SK-N-SH (cell line): Measurements from ENCODE around the gene PPIB. TPM values are rescaled to one million over a fixed set of nuclear protein-coding genes. Genes with fewer than 3 reads are reported as not detected.

Source experiments
- CTCF ChIA-PET: fragments of 300-600, 350-600 bp; formaldehyde crosslinking; extraction: SDS; loops from one replicate; lab custom pipeline; 2021; lab: Yijun Ruan, JAX
- POLR2A ChIA-PET: fragments of 350-600 bp; sonication (Branson Sonifier 250); formaldehyde crosslinking; extraction: SDS; loops from one replicate; lab custom pipeline; 2020; ENCODE audit warnings: antibody characterized with exemption, inconsistent platforms; lab: Yijun Ruan, JAX
- DNase-seq: peaks from one replicate; pipeline ENCODE4 v3.0.0; 2012
- H2AFZ ChIP-seq: fragments of 200-600 bp; sonication (generic); 2 replicates; pipeline ENCODE4 v1.8.1; 2016; ENCODE audit warnings: antibody characterized with exemption, mild to moderate bottlenecking, low read depth
- H3F3A ChIP-seq: fragments of 200-600 bp; sonication (generic); replicated peaks from 2 replicates; pipeline ENCODE3; 2016; ENCODE audit warnings: antibody characterized with exemption, mild to moderate bottlenecking; ENCODE audit not compliant: insufficient read depth
- H3K27ac ChIP-seq, 2 experiments: fragments of 200-500 bp in 1 of 2; fragments of 200-600 bp in 1 of 2; sonication (Bioruptor generic) in 1 of 2; sonication (generic), shearing (Covaris generic) in 1 of 2; 2 replicates each; pipeline versions ENCODE4 v1.5.1 to v1.6.1; 2014 to 2016; ENCODE audit warnings: low read depth in 2 of 2, inconsistent platforms in 1 of 2, low read length in 1 of 2, mild to moderate bottlenecking in 1 of 2, mixed read lengths in 1 of 2
- H3K27me3 ChIP-seq: fragments of 200-600 bp; sonication (generic), shearing (Covaris generic); 2 replicates; pipeline ENCODE4 v1.6.1; 2016; ENCODE audit warnings: mixed run types; ENCODE audit not compliant: insufficient read depth
- H3K36me3 ChIP-seq, 2 experiments: fragments of 200-500 bp in 1 of 2; fragments of 200-600 bp in 1 of 2; sonication (Bioruptor generic) in 1 of 2; sonication (generic) in 1 of 2; replicated peaks in 1 of 2; 2 replicates each; pipeline versions ENCODE3 to v1.5.1; 2014 to 2016; ENCODE audit warnings: low read length in 1 of 2, mild to moderate bottlenecking in 1 of 2; ENCODE audit not compliant: insufficient read depth in 2 of 2, control insufficient read depth in 1 of 2
- H3K4me1 ChIP-seq, 2 experiments: fragments of 200-500 bp in 1 of 2; fragments of 200-600 bp in 1 of 2; sonication (Bioruptor generic) in 1 of 2; sonication (generic), shearing (Covaris generic) in 1 of 2; 2 replicates each; pipeline versions ENCODE4 v1.5.1 to v1.6.1; 2014 to 2016; ENCODE audit warnings: low read depth in 1 of 2, low read length in 1 of 2, mixed run types in 1 of 2; ENCODE audit not compliant: insufficient read depth in 2 of 2, control insufficient read depth in 1 of 2
- H3K4me2 ChIP-seq: fragments of 200-600 bp; sonication (generic), shearing (Covaris generic); 2 replicates; pipeline ENCODE4 v1.6.1; 2017; ENCODE audit warnings: mixed run types
- H3K4me3 ChIP-seq, 2 experiments: fragments of 200-500 bp in 1 of 2; fragments of 200-600 bp in 1 of 2; sonication (Bioruptor generic) in 1 of 2; sonication (generic), shearing (Covaris generic) in 1 of 2; 2 replicates each; pipeline versions ENCODE4 v1.5.1 to v1.8.1; 2014 to 2016; ENCODE audit warnings: low read depth in 2 of 2, inconsistent platforms in 1 of 2, low read length in 1 of 2, mild to moderate bottlenecking in 1 of 2, mixed read lengths in 1 of 2, moderate library complexity in 1 of 2
- H3K79me2 ChIP-seq: fragments of 200-600 bp; sonication (generic); 2 replicates; pipeline ENCODE4 v1.8.1; 2017; ENCODE audit warnings: mild to moderate bottlenecking; ENCODE audit not compliant: insufficient read depth
- H3K9ac ChIP-seq: fragments of 200-600 bp; sonication (generic); 2 replicates; pipeline ENCODE4 v1.6.1; 2017; ENCODE audit warnings: mixed run types
- H3K9me2 ChIP-seq: fragments of 200-600 bp; sonication (generic); 2 replicates; pipeline ENCODE4 v1.6.1; 2017; ENCODE audit warnings: mixed run types
- H3K9me3 ChIP-seq: fragments of 200-600 bp; sonication (generic); 2 replicates; pipeline ENCODE4 v1.6.1; 2017; ENCODE audit warnings: mixed run types, mild to moderate bottlenecking, moderate library complexity
- H4K20me1 ChIP-seq: fragments of 200-600 bp; sonication (generic); 2 replicates; pipeline ENCODE4 v1.6.1; 2017; ENCODE audit warnings: mild to moderate bottlenecking, mixed run types; ENCODE audit not compliant: insufficient read depth
- CHD2 ChIP-seq: fragments of 150-350 bp; IDR thresholded peaks from 2 replicates; pipeline ENCODE4 v1.6.1; 2018; ENCODE audit warnings: low read length; ENCODE audit not compliant: partially characterized antibody
- GABPA ChIP-seq: IDR thresholded peaks from 2 replicates; pipeline ENCODE4 v1.4.0; 2012; ENCODE audit warnings: low read depth, mild to moderate bottlenecking
- JUND ChIP-seq: IDR thresholded peaks from 2 replicates; pipeline ENCODE4 v1.4.0; 2012
- MEF2A ChIP-seq: IDR thresholded peaks from 2 replicates; pipeline ENCODE4 v1.4.0; 2012; ENCODE audit warnings: low read depth, borderline replicate concordance
- NFIC ChIP-seq: IDR thresholded peaks from 2 replicates; pipeline ENCODE4 v1.4.0; 2012; ENCODE audit warnings: borderline replicate concordance
- RAD21 ChIP-seq: IDR thresholded peaks from 2 replicates; pipeline ENCODE4 v1.6.1; 2012; ENCODE audit warnings: mild to moderate bottlenecking, low read length
- RCOR1 ChIP-seq: fragments of 150-350 bp; IDR thresholded peaks from 2 replicates; pipeline ENCODE4 v1.6.1; 2017; ENCODE audit warnings: antibody characterized with exemption, low read length
- RXRA ChIP-seq: IDR thresholded peaks from 2 replicates; pipeline ENCODE4 v1.4.0; 2012; ENCODE audit warnings: low read depth, mild to moderate bottlenecking, borderline replicate concordance
- SIN3A ChIP-seq: IDR thresholded peaks from 2 replicates; pipeline ENCODE4 v1.6.1; 2012; ENCODE audit warnings: low read depth, mild to moderate bottlenecking, low read length, moderate library complexity, borderline replicate concordance
- SMC3 ChIP-seq: IDR thresholded peaks from 2 replicates; pipeline ENCODE4 v1.6.1; 2012; ENCODE audit warnings: low read depth, low read length, improper control_type of control experiment
- TCF12 ChIP-seq: IDR thresholded peaks from 2 replicates; pipeline ENCODE4 v1.4.0; 2012
- WGBS: methylation state at CpG from one replicate; pipeline ENCODE4 v1.1.6; 2017; ENCODE audit warnings: low lambda C conversion rate; 5-methylcytosine and 5-hydroxymethylcytosine counted together
- polyA plus RNA-seq, 3 experiments: library from polyadenylated mRNA; depleted of rRNA; stranded (reverse); fragments of >200 nt; gene quantifications; 2 replicates each; pipeline ENCODE4 v1.2.3, GENCODE V29; 2012
- TF ChIP-seq, protein P1 (sequence below): fragments of 150-350 bp; IDR thresholded peaks from 2 replicates; pipeline ENCODE4 v1.6.1; 2016; ENCODE audit warnings: mild to moderate bottlenecking, low read depth, low read length
- TF ChIP-seq, protein P2 (sequence below): IDR thresholded peaks from 2 replicates; pipeline ENCODE4 v1.4.0; 2012; ENCODE audit warnings: low read depth, borderline replicate concordance
- TF ChIP-seq, protein P3 (sequence below): IDR thresholded peaks from 2 replicates; pipeline ENCODE4 v1.4.0; 2012; ENCODE audit warnings: low read depth
- TF ChIP-seq, protein P4 (sequence below): IDR thresholded peaks from 2 replicates; pipeline ENCODE4; 2012
- TF ChIP-seq, protein P5 (sequence below): fragments of 150-350 bp; IDR thresholded peaks from 2 replicates; pipeline ENCODE4 v1.6.1; 2017; ENCODE audit warnings: antibody characterized with exemption, low read length, low read depth, borderline replicate concordance
- TF ChIP-seq, protein P6 (sequence below): fragments of 200-600 bp; sonication (generic); IDR thresholded peaks from 2 replicates; pipeline ENCODE4 v1.6.1; 2017; ENCODE audit warnings: antibody characterized with exemption, mild to moderate bottlenecking, moderate library complexity

PPIB gene
- polyA plus RNA-seq, 1 of the 3 experiments (the other 2 are of a cell fraction) = 1,379 TPM

DNA sequence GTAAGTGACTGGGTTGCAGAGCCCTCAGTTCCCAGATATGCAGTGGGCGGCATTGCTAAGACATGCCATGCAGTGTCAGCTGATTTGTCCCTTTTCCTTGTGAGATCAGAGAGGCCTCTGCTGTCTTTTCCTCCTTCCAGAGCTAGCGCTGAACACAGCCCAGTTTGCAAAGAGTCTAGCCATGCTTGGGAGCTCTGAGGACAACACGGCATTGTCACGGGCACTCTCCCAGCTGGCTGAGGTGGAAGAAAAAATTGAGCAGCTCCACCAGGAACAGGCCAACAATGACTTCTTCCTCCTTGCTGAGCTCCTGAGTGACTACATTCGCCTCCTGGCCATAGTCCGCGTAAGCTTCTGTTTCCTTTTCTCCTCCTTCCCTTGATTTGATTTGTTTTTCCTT is 31.3 kb downstream of the PPIB start:
- TF ChIP-seq MEF2A = no peak
- TF ChIP-seq CHD2 = no peak
- TF ChIP-seq NFIC = no peak
- TF ChIP-seq, protein P1, sequence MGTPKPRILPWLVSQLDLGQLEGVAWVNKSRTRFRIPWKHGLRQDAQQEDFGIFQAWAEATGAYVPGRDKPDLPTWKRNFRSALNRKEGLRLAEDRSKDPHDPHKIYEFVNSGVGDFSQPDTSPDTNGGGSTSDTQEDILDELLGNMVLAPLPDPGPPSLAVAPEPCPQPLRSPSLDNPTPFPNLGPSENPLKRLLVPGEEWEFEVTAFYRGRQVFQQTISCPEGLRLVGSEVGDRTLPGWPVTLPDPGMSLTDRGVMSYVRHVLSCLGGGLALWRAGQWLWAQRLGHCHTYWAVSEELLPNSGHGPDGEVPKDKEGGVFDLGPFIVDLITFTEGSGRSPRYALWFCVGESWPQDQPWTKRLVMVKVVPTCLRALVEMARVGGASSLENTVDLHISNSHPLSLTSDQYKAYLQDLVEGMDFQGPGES = no peak
- TF ChIP-seq, protein P2, sequence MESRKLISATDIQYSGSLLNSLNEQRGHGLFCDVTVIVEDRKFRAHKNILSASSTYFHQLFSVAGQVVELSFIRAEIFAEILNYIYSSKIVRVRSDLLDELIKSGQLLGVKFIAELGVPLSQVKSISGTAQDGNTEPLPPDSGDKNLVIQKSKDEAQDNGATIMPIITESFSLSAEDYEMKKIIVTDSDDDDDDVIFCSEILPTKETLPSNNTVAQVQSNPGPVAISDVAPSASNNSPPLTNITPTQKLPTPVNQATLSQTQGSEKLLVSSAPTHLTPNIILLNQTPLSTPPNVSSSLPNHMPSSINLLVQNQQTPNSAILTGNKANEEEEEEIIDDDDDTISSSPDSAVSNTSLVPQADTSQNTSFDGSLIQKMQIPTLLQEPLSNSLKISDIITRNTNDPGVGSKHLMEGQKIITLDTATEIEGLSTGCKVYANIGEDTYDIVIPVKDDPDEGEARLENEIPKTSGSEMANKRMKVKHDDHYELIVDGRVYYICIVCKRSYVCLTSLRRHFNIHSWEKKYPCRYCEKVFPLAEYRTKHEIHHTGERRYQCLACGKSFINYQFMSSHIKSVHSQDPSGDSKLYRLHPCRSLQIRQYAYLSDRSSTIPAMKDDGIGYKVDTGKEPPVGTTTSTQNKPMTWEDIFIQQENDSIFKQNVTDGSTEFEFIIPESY = no peak
- TF ChIP-seq RCOR1 = no peak
- no peak for TF ChIP-seq SMC3
- TF ChIP-seq, protein P3, sequence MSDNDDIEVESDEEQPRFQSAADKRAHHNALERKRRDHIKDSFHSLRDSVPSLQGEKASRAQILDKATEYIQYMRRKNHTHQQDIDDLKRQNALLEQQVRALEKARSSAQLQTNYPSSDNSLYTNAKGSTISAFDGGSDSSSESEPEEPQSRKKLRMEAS = no peak
- no peak for TF ChIP-seq JUND
- TF ChIP-seq, protein P4, sequence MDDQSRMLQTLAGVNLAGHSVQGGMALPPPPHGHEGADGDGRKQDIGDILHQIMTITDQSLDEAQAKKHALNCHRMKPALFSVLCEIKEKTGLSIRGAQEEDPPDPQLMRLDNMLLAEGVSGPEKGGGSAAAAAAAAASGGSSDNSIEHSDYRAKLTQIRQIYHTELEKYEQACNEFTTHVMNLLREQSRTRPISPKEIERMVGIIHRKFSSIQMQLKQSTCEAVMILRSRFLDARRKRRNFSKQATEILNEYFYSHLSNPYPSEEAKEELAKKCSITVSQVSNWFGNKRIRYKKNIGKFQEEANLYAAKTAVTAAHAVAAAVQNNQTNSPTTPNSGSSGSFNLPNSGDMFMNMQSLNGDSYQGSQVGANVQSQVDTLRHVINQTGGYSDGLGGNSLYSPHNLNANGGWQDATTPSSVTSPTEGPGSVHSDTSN = no peak
- TF ChIP-seq RAD21 = no peak
- TF ChIP-seq TCF12 = no peak
- TF ChIP-seq SIN3A = no peak
- TF ChIP-seq, protein P5, sequence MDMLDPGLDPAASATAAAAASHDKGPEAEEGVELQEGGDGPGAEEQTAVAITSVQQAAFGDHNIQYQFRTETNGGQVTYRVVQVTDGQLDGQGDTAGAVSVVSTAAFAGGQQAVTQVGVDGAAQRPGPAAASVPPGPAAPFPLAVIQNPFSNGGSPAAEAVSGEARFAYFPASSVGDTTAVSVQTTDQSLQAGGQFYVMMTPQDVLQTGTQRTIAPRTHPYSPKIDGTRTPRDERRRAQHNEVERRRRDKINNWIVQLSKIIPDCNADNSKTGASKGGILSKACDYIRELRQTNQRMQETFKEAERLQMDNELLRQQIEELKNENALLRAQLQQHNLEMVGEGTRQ = no peak
- no peak for TF ChIP-seq RXRA
- no peak for TF ChIP-seq GABPA
- TF ChIP-seq, protein P6, sequence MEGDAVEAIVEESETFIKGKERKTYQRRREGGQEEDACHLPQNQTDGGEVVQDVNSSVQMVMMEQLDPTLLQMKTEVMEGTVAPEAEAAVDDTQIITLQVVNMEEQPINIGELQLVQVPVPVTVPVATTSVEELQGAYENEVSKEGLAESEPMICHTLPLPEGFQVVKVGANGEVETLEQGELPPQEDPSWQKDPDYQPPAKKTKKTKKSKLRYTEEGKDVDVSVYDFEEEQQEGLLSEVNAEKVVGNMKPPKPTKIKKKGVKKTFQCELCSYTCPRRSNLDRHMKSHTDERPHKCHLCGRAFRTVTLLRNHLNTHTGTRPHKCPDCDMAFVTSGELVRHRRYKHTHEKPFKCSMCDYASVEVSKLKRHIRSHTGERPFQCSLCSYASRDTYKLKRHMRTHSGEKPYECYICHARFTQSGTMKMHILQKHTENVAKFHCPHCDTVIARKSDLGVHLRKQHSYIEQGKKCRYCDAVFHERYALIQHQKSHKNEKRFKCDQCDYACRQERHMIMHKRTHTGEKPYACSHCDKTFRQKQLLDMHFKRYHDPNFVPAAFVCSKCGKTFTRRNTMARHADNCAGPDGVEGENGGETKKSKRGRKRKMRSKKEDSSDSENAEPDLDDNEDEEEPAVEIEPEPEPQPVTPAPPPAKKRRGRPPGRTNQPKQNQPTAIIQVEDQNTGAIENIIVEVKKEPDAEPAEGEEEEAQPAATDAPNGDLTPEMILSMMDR = no peak
- WGBS = 96% methylated on average over 6 of the region's 7 CpGs
- CTCF ChIA-PET = interaction anchor here (1.3 to 6.2 kb wide), 2 partner anchors 16 to 21 kb away, joined by 4 to 25 read pairs; no protein-coding TSS in a partner anchor

More for the DNA sequence above, 31.3 kb downstream of the PPIB start:
- Histone ChIP-seq H3K36me3 (peaks cover 49 to 84% of the 10 kb centered on the region in 2 experiments), H3K4me2 (no peak overlapping the region), H2AFZ (no peak overlapping the region), H3K9me2 (no peaks in the 10 kb centered on the region), H3K4me3 (no peak overlapping the region), H3K9me3 (no peaks in the 10 kb centered on the region), H3F3A (no peaks in the 10 kb centered on the region), H3K27me3 (no peaks in the 10 kb centered on the region), H3K27ac (no peak overlapping the region), H4K20me1 (no peaks in the 10 kb centered on the region), H3K9ac (no peak overlapping the region), H3K79me2 (no peaks in the 10 kb centered on the region), H3K4me1 (peaks cover 0 to 4% of the 10 kb centered on the region in 2 experiments; a peak in 1 of 4 replicates)
- POLR2A ChIA-PET = no interaction called here
- no peak for DNase-seq
